Esophagus (tissue), 2 donors: ENCODE results near the gene ABHD5. TPM values are rescaled to one million over a fixed set of nuclear protein-coding genes. Genes with fewer than 3 reads are reported as not detected.
A peak's percentile ranks its signal among the peaks of the same experiment; 100 is the strongest.

ENCODE experiments used
- H3K27ac ChIP-seq, 2 donors: one replicate each; pipeline ENCODE4 v1.5.1; 2013; ENCODE audit warnings: low read depth in 2 of 2, mild to moderate bottlenecking in 2 of 2, inconsistent platforms in 1 of 2, low read length in 1 of 2, moderate library complexity in 1 of 2
- H3K27me3 ChIP-seq, 2 donors: one replicate each; pipeline ENCODE4 v1.6.1; 2013; ENCODE audit warnings: low read length in 2 of 2, control low read depth in 1 of 2, mild to moderate bottlenecking in 1 of 2; ENCODE audit not compliant: insufficient read depth in 2 of 2, control insufficient read depth in 1 of 2
- H3K36me3 ChIP-seq, 2 donors: one replicate each; pipeline ENCODE4 v1.6.1; 2013; ENCODE audit warnings: low read length in 1 of 2; ENCODE audit not compliant: control insufficient read depth in 2 of 2, insufficient read depth in 2 of 2
- H3K4me1 ChIP-seq, 2 donors: one replicate each; pipeline ENCODE4 v1.6.1; 2013; ENCODE audit warnings: low read length in 1 of 2; ENCODE audit not compliant: control insufficient read depth in 2 of 2, insufficient read depth in 2 of 2
- H3K4me3 ChIP-seq, 2 donors: one replicate each; pipeline ENCODE4 v1.5.1; 2013; ENCODE audit warnings: low read length in 2 of 2, mild to moderate bottlenecking in 2 of 2, low read depth in 1 of 2, moderate library complexity in 1 of 2
- H3K9me3 ChIP-seq, 2 donors: one replicate each; pipeline ENCODE4 v1.6.1; 2013; ENCODE audit warnings: mild to moderate bottlenecking in 2 of 2, low read depth in 1 of 2, low read length in 1 of 2, moderate library complexity in 1 of 2; ENCODE audit not compliant: control insufficient read depth in 2 of 2, insufficient read depth in 1 of 2
- WGBS, 2 donors: extraction: QIAGEN DNeasy Blood & Tissue Kit; methylation state at CpG; one replicate each; pipeline ENCODE4 v1.1.7; 2013; 5-methylcytosine and 5-hydroxymethylcytosine counted together
- polyA plus RNA-seq, 2 donors: library from polyadenylated mRNA; stranded (reverse); fragments of 200-250 nt; gene quantifications; one replicate each; pipeline ENCODE4 v1.2.3, GENCODE V29; 2013
- donor health status: healthy with polysubstance abuse.
- donor health status: Bipolar disorder and iron deficiency.

The ABHD5 gene
- polyA plus RNA-seq, 2 donors: 32.1 to 40.0 TPM

DNA sequence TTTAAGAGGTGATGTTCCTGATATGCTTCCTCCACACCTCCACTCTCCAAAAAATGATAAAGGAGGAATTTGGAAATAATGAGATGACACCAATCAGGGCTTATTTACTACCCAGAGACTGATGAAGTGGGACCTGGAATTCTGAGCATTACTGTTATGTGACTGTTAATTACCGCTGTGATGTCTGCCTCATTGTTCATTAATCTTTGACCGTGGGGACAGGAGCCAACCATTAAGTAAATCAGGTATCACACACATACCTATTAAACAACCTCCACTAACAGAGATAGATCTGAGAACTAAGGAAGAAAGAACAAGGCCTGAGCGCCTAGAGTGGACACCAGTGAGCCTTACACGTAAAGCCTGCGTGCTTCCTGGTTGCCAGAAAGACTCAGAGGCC is 37.7 kb downstream of the ABHD5 start:
- Histone ChIP-seq H3K27ac (no peak overlapping the region), H3K9me3 (no peaks in the 10 kb centered on the region), H3K4me3 (no peak overlapping the region), H3K36me3 (peaks cover 0 to 4% of the 10 kb centered on the region in 2 donors), H3K4me1 (peaks cover 0 to 4% of the 10 kb centered on the region in 2 donors), H3K27me3 (no peaks in the 10 kb centered on the region)
- WGBS, 2 donors: 71 to 74% methylated on average over 5 of the region's 5 CpGs

DNA sequence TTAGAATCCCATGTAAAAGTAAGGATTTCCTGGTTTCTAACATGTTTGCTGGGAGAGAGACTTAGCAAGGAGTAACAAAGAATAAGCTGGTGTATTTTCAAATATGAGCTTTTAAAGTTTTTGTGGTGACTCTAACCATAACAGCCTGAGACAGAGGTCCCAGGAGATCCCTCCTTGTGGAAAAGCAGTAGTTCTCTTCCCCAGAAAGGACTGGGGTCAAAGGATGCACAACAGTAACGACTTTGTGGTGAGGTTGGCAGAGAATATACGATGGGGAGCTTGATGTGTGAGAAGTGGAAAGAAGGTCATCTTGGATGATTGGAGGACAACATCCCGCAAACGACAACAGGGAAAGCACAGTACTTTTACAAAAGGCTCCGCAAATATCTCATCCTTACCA is 38.2 kb downstream of the ABHD5 start:
- no peak overlapping the region for H3K4me3 ChIP-seq
- no peak overlapping the region for H3K27ac ChIP-seq
- H3K36me3 ChIP-seq: peaks cover 0 to 4% of the 10 kb centered on the region in 2 donors
- peaks cover 0 to 7% of the 10 kb centered on the region in 2 donors for H3K4me1 ChIP-seq
- 88 to 93% methylated on average over 5 of the region's 5 CpGs for WGBS, 2 donors
- no peaks in the 10 kb centered on the region for H3K9me3 ChIP-seq
- H3K27me3 ChIP-seq: no peaks in the 10 kb centered on the region

DNA sequence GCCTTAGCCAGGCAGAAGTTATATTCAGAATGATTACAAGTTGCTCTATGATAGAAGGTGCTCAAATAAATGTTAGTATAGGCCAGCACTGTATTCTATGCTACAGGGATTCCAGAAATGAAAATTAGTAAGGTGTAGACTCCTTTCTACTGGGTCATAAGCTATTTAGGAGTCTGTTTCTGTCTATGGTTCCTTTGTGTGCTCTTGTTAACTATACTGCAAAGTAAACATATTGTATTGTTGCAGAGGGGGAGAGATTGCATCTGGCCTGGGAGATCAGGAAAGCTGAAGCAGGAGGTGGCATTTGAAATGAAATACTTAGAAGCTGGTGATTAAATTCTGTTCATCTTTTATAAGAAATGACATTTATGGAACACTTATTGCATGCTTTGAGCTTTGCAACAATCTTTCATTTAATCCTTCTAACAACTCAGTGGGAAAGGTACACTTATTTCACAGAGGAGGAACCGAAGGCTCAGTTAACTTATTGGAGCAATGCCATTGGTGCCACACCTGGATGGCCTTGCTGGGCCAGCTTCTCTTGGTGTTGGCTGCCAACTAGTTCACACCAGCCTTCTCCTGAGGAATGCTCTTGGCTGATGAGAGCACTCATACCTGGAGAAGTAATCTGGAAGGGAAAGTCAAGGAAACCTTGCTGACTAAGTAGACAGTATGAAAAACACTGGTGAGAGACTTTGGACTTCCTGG is 39.1 kb downstream of the ABHD5 start:
- Histone ChIP-seq H3K9me3 (no peaks in the 10 kb centered on the region), H3K27me3 (no peaks in the 10 kb centered on the region), H3K36me3 (peaks cover 0 to 4% of the 10 kb centered on the region in 2 donors), H3K4me1 (peaks cover 0 to 7% of the 10 kb centered on the region in 2 donors), H3K27ac (peak overlapping the region in 1 of 2 donors; percentile 35), H3K4me3 (no peak overlapping the region)
- 50 to 61% methylated on average over 1 of the region's 1 CpG for WGBS, 2 donors

DNA sequence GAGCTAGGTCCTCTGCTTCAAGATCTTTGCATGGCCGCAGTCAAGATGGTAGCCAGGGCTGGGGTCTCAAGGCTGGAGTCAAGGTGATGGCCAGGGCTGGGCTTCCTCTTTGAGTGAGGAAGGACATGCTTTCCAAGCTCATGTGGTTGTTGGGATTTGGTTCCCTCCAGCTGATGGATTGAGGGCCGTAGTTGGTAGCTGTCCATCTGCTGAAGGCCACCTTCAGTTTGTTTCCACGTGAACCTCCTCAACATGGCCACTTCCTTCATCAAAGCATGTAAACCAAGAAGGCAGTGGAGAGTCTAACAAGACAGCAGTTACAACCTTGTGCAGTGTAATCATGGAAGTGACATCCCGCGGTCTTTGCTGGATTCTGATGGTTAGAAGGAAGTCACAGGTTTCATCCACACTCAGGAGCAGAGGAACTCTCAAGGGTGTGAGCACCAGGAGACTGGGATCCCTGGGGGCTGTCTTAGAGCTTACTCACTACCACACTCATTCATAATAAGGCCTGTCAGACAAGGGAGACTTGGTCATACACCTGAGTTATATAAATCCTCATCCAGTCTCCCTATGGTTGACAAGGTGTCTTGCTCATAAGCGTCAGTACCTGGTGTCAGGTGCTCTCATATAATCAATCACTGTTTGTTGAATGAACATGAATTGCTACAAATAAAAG is 42.1 kb downstream of the ABHD5 start:
- no peak overlapping the region for H3K4me3 ChIP-seq
- peaks cover 0 to 3% of the 10 kb centered on the region in 2 donors for H3K4me1 ChIP-seq
- H3K27me3 ChIP-seq: no peaks in the 10 kb centered on the region
- H3K9me3 ChIP-seq: no peaks in the 10 kb centered on the region
- 79 to 80% methylated on average over 6 of the region's 6 CpGs for WGBS, 2 donors
- no peak overlapping the region for H3K27ac ChIP-seq
- peaks cover 0 to 4% of the 10 kb centered on the region in 2 donors for H3K36me3 ChIP-seq

DNA sequence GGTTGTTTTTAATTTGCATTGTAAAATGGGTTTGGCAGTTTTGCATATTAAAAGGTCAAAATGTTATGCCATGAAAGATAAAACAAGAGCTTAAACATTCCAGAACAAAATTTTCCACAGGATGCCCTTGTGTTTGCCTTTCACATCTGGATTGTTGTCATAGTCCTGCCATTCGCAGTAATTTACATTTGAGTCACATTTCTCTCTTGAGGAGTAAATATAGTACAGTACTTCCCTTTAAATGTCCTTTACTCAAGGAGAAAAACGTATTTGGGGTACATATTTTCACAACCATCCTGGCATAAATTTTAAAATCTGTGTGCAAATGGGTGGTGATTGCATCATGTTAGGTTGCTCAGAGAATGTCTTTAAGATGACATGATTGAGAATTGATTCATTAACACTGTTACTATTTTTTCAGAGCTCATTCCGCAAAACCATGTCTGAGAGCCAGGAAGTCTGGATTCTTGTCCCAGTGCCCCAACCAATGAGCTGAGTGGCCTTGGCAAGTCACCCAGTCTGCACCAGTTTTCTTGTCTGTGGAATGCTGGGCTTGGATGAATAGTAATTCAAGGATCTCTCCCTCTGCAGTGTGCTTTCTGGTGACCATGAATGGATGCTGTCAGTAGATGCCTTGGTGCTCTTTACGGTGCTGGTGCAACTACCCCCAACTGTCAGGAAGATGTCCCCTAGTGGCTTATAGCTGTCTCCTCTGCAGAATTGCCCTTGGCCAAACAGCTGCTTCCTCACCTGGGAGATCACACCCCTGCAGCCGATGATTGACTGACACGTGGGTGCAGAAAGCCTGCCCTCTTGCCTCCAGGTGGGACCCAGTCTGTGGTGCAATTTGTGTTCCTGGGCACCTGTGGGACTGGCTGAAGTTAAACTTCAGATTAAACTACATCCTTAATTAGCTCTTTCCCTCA is 43.0 kb downstream of the ABHD5 start:
- Histone ChIP-seq H3K36me3 (peaks cover 0 to 2% of the 10 kb centered on the region in 2 donors), H3K4me1 (peaks cover 0 to 3% of the 10 kb centered on the region in 2 donors), H3K27ac (no peak overlapping the region), H3K4me3 (no peak overlapping the region), H3K27me3 (no peaks in the 10 kb centered on the region), H3K9me3 (no peaks in the 10 kb centered on the region)
- WGBS, 2 donors: 68 to 70% methylated on average over 6 of the region's 6 CpGs

DNA sequence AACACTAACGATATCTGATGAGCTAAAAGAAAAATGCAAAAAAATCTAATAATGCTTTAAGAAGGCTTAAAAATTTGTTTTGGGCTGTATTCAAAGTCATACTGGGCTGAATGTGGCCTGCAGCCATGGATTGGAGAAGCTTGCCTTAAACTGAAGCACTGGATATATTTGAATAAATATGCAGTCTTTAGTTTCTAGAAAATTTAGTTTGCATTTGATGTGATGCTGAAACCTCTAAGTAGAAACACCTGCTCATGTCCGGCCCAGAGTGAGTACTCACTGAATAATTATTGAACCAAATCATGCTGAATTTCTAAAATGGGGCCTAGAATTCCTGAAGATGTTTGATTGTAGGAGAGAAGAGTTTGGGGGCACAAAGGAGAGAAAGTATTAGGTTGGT is 43.9 kb downstream of the ABHD5 start:
- WGBS, 2 donors: 90 to 96% methylated on average over 2 of the region's 2 CpGs
- Histone ChIP-seq H3K36me3 (peaks cover 0 to 2% of the 10 kb centered on the region in 2 donors), H3K9me3 (no peaks in the 10 kb centered on the region), H3K27ac (no peak overlapping the region), H3K4me3 (no peak overlapping the region), H3K4me1 (peaks cover 0 to 3% of the 10 kb centered on the region in 2 donors), H3K27me3 (no peaks in the 10 kb centered on the region)

DNA sequence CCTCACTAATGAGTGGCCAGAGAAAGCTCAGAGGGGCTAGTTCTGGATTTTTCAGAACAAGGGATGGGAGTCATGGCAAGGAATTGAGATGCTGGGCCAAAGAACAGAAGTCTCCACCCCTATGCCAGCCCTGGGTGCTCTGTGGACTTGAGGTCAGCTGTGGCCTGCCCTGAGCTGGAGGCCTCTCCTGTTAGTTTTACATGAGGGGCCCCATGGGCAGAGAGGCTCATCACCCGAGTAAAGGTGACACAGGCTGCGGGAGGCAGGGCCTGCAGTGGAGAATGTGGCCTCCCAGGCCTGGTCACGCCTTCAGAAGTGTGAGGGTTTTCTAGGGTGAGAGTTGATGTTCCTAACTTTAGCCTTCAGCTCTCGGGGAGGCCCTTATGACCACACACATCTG is 44.9 kb downstream of the ABHD5 start:
- Histone ChIP-seq H3K4me3 (no peak overlapping the region), H3K27ac (no peak overlapping the region), H3K4me1 (peaks cover 0 to 3% of the 10 kb centered on the region in 2 donors), H3K9me3 (no peaks in the 10 kb centered on the region), H3K36me3 (peaks cover 0 to 2% of the 10 kb centered on the region in 2 donors), H3K27me3 (no peaks in the 10 kb centered on the region)
- WGBS, 2 donors: 92 to 93% methylated on average over 4 of the region's 4 CpGs

DNA sequence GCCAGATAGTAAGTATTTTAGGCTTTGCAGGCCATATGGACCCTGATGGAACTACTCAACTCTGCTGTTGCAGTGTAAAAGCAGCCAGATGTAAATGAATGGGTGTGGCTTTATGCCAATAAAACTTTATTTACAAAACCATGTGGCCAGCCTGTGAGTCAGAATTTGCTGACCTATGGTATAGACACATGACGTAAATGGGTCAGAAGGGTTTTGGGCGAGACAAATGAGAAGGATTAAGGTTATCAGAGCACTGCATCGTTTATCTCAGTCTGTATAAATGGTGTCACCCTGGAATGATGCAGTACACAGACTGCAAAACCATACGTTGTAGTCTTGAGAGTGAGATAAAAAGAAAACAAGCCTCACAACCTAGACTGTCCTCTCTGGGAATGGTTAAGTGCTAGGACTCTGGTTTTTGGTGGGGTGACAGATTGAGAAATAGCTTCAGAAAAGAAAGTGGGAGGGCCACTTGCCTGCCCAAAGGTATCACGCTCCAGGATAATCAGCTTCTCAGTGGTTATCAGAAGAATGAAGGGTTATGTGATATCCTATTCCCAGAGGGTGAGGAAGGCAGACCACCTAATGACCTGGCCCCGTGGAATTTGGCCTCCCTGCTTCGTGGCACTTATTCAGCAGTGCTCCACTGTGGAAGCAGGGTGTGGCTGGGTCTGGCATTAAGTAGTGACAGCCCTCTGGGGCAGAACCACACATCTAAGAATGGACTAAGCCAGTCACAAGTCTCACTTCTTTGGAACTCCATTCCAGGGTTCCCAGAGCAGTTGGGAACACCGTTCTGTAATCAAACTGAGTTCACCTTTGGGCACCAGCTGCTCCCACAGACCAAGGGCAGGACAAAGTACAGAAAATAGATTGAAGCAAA is 46.1 kb downstream of the ABHD5 start:
- Histone ChIP-seq H3K27ac (no peak overlapping the region), H3K4me3 (no peak overlapping the region), H3K4me1 (peaks cover 0 to 3% of the 10 kb centered on the region in 2 donors), H3K27me3 (no peaks in the 10 kb centered on the region), H3K36me3 (peaks cover 0 to 2% of the 10 kb centered on the region in 2 donors), H3K9me3 (no peaks in the 10 kb centered on the region)
- 47 to 48% methylated on average over 8 of the region's 8 CpGs for whole genome bisulfite sequencing, 2 donors
